ENCODE measurements around the gene BHLHE41.

DNA sequence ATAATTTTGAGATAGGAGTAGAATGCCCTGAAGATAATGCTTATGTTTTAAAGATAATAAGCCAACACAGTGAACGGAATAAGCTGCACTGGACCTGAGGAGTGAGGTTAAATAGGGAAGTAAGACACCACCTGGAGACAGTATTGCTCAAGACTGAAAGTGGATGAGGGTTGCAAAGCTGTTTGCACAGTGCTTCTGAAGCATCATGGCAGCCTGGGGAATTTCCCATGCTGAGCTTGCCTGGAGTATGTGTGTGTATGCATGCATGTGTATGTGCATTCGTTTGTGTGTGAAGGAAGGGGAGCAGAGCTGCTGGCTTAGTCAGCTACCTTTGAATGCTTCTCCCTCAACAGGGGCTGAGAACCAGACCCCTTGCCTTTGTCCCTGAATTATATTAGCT, 35.8 kb downstream of the BHLHE41 start:
- TF ChIP-seq ATF2 (CRISPR knock-in tag; IDR thresholded peaks at IDR 0.05; ENCODE audit: borderline replicate concordance, low read depth) (no peak), CTCF (IDR thresholded peaks at IDR 0.05) (no peak), MLX (CRISPR knock-in tag; IDR thresholded peaks at IDR 0.05) (no peak), AFF4 (CRISPR knock-in tag; IDR thresholded peaks at IDR 0.05; ENCODE audit: borderline replicate concordance) (no peak), ATF1 (CRISPR knock-in tag; IDR thresholded peaks at IDR 0.05) (no peak), JUN (CRISPR knock-in tag; IDR thresholded peaks at IDR 0.05) (no peak), CREB1 (CRISPR knock-in tag; IDR thresholded peaks at IDR 0.05) (no peak), GABPB1 (CRISPR knock-in tag; IDR thresholded peaks at IDR 0.05) (no peak)
- TF ChIP-seq, protein P1, sequence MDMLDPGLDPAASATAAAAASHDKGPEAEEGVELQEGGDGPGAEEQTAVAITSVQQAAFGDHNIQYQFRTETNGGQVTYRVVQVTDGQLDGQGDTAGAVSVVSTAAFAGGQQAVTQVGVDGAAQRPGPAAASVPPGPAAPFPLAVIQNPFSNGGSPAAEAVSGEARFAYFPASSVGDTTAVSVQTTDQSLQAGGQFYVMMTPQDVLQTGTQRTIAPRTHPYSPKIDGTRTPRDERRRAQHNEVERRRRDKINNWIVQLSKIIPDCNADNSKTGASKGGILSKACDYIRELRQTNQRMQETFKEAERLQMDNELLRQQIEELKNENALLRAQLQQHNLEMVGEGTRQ (CRISPR knock-in tag; IDR thresholded peaks at IDR 0.05): no peak
- TF ChIP-seq, protein P2, sequence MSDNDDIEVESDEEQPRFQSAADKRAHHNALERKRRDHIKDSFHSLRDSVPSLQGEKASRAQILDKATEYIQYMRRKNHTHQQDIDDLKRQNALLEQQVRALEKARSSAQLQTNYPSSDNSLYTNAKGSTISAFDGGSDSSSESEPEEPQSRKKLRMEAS (CRISPR knock-in tag; IDR thresholded peaks at IDR 0.05): no peak
- TF ChIP-seq, protein P3, sequence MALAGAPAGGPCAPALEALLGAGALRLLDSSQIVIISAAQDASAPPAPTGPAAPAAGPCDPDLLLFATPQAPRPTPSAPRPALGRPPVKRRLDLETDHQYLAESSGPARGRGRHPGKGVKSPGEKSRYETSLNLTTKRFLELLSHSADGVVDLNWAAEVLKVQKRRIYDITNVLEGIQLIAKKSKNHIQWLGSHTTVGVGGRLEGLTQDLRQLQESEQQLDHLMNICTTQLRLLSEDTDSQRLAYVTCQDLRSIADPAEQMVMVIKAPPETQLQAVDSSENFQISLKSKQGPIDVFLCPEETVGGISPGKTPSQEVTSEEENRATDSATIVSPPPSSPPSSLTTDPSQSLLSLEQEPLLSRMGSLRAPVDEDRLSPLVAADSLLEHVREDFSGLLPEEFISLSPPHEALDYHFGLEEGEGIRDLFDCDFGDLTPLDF (CRISPR knock-in tag; IDR thresholded peaks at IDR 0.05): no peak

All from WTC11 (cell line).